ENCODE measurements around the gene ASIC2. TPM values are rescaled to one million over a fixed set of nuclear protein-coding genes. Genes with fewer than 3 reads are reported as not detected.

Gene ASIC2
- total and polyA plus RNA-seq, 2 donors (not counting 3 experiments of a cell fraction or from before 2014, with no cell fraction given) = not detected

- no peaks in the 10 kb centered on the region for H3K27me3 ChIP-seq (ENCODE audit: control insufficient read depth in 2 of 2, insufficient read depth in 2 of 2, low read length in 2 of 2)
- H3K79me2 ChIP-seq (ENCODE audit: control insufficient read depth, insufficient read depth, low read length) = no peaks in the 10 kb centered on the region
- no peaks in the 10 kb centered on the region for H3K36me3 ChIP-seq (ENCODE audit: control insufficient read depth in 2 of 2, extremely low read depth in 1 of 2, insufficient read depth in 2 of 2, low read length in 2 of 2)
- ChIA-PET POLR2A (no interaction called here), CTCF (no interaction called here)
- no peak for FAIRE-seq
- no peak overlapping the region for H3K4me3 ChIP-seq (replicated peaks in 1 of 3; ENCODE audit: insufficient read depth in 1 of 3, low read depth in 1 of 3, low read length in 3 of 3)
- no peak overlapping the region for H3K4me2 ChIP-seq (ENCODE audit: insufficient read depth, low read length)
- DNase-seq (ENCODE audit: low read depth, low spot score) = no peak
- BruUV-seq (replicated peaks) = no TSS peak
- no peak for TF ChIP-seq EZH2 (IDR thresholded peaks at IDR 0.05; ENCODE audit: borderline replicate concordance, low read depth, low read length, severe bottlenecking)
- no peak for TF ChIP-seq POLR2AphosphoS5 (IDR thresholded peaks at IDR 0.05; ENCODE audit: insufficient read depth, low read depth, low read length)
- no peak for TF ChIP-seq MYC (IDR thresholded peaks at IDR 0.05; ENCODE audit: low read depth, low read length)
- TF ChIP-seq CTCF (IDR thresholded peaks at IDR 0.05; ENCODE audit: extremely low read depth in 1 of 2, insufficient read depth in 1 of 2, low read depth in 1 of 2, low read length in 2 of 2) = no peak
- no peak for TF ChIP-seq JUN (IDR thresholded peaks at IDR 0.05; ENCODE audit: borderline replicate concordance, insufficient read depth, insufficient read length, low read depth)
- no peak for TF ChIP-seq FOS (IDR thresholded peaks at IDR 0.05; ENCODE audit: borderline replicate concordance, insufficient read depth, low read length)
- TF ChIP-seq GATA2 (IDR thresholded peaks at IDR 0.05; ENCODE audit: insufficient read depth, insufficient read length, low read depth, low read length) = no peak
- dilution Hi-C loops (cut with MboI; ENCODE audit: extremely low pct_ligation_motif_present, low sequenced_read_pairs) (no loop called here), intact Hi-C loops (cut with micrococcal nuclease) (no loop called here)
- H3K9ac ChIP-seq (replicated peaks; ENCODE audit: extremely low read depth, insufficient read depth, low read length) = no peak overlapping the region
- no peaks in the 10 kb centered on the region for H3K9me1 ChIP-seq (replicated peaks; ENCODE audit: control insufficient read depth, extremely low read depth, insufficient read depth, low read length)
- no peaks in the 10 kb centered on the region for H3K9me3 ChIP-seq (replicated peaks; ENCODE audit: control insufficient read depth, insufficient read depth, low read length)
- H4K20me1 ChIP-seq (replicated peaks; ENCODE audit: control insufficient read depth, extremely low read depth, insufficient read depth, low read length) = no peaks in the 10 kb centered on the region
- no peak overlapping the region for H3K27ac ChIP-seq (ENCODE audit: insufficient read depth, low read depth, low read length)
- H2AFZ ChIP-seq (ENCODE audit: low read depth, low read length) = no peak overlapping the region
- H3K4me1 ChIP-seq (ENCODE audit: control insufficient read depth, extremely low read depth, insufficient read depth, low read length) = no peaks in the 10 kb centered on the region
Measured at GRCh38 chr17:33045216-33045615, 247.9 kb downstream of the ASIC2 start.

Measured in endothelial cell of umbilical vein (primary cell).